ENCODE measurements around the gene INSR.
"Not testable (repeated sequence)": the region's sequence is repeated elsewhere in the genome, so short reads cannot be mapped to it uniquely, and the experiment has no call there.

The INSR gene

GRCh38 chr19:7293762-7294557 lies at the start of gene INSR:
Gene INSR, minus strand, starts transcription at chr19:7294414. Its CDS starts 523 bp downstream, at chr19:7293891.
- peak; percentile 84 for DNase-seq

- no peak for DNase-seq
Measured at GRCh38 chr19:7342143-7342542, 47.9 kb upstream of the INSR start.

GRCh38 chr19:7340959-7341837 lies 47.0 kb upstream of the INSR start:
- peak; percentile 69 for DNase-seq

- no peak for DNase-seq
Measured at GRCh38 chr19:7337380-7338194, 43.4 kb upstream of the INSR start.

GRCh38 chr19:7336321-7336973 lies 42.2 kb upstream of the INSR start:
- no peak for DNase-seq

GRCh38 chr19:7333198-7334118 lies 39.2 kb upstream of the INSR start:
- DNase-seq: no peak

GRCh38 chr19:7331446-7331845 lies 37.2 kb upstream of the INSR start:
- DNase-seq: no peak

GRCh38 chr19:7328647-7329046 lies 34.4 kb upstream of the INSR start:
- no peak for DNase-seq

GRCh38 chr19:7327802-7328201 lies 33.6 kb upstream of the INSR start:
- DNase-seq: no peak

- DNase-seq: no peak
Measured at GRCh38 chr19:7326105-7326877, 32.1 kb upstream of the INSR start.

- DNase-seq: no peak
Measured at GRCh38 chr19:7318176-7318575, 24.0 kb upstream of the INSR start.

- no peak for DNase-seq
Measured at GRCh38 chr19:7312816-7313215, 18.6 kb upstream of the INSR start.

- DNase-seq: no peak
Measured at GRCh38 chr19:7311911-7312310, 17.7 kb upstream of the INSR start.

GRCh38 chr19:7308327-7308726 lies 14.1 kb upstream of the INSR start:
- DNase-seq: not testable (repeated sequence)

- no peak for DNase-seq
Measured at GRCh38 chr19:7307590-7308218, 13.5 kb upstream of the INSR start.

GRCh38 chr19:7304200-7304599 lies 10.0 kb upstream of the INSR start:
- DNase-seq: no peak

- DNase-seq: no peak
Measured at GRCh38 chr19:7303470-7303869, 9.3 kb upstream of the INSR start.

GRCh38 chr19:7301525-7301924 lies 7.3 kb upstream of the INSR start:
- DNase-seq: no peak

GRCh38 chr19:7297742-7298141 lies 3.5 kb upstream of the INSR start:
- no peak for DNase-seq

- DNase-seq: no peak
Measured at GRCh38 chr19:7295912-7296536, 1.8 kb upstream of the INSR start.
